Psoas muscle (tissue), 8 donors: Measurements from ENCODE around the gene RBM5. TPM values are rescaled to one million over a fixed set of nuclear protein-coding genes. Genes with fewer than 3 reads are reported as not detected.
A peak's percentile ranks its signal among the peaks of the same experiment; 100 is the strongest.

ENCODE experiments used
- ATAC-seq, 4 donors: fragments of 200-7000 bp; cut with Tn5 transposase; one replicate each; pipeline ENCODE4 v1.9.1; 2020; ENCODE audit warnings: moderate library complexity in 3 of 4, mild to moderate bottlenecking in 2 of 4
- DNase-seq, 2 donors: peaks; one replicate each; pipeline ENCODE4 v3.0.0-alpha.2; 2020
- H3K27ac ChIP-seq: fragments of 200-600 bp; one replicate; pipeline ENCODE4 v1.8.0; 2022
- H3K27me3 ChIP-seq, 3 donors: fragments of 200-600 bp in 1 of 3; one replicate each; pipeline versions ENCODE4 v1.6.1 to v1.8.0; 2013 to 2022; ENCODE audit warnings: low read length in 2 of 3, mild to moderate bottlenecking in 2 of 3, moderate library complexity in 1 of 3; ENCODE audit not compliant: insufficient read depth in 3 of 3
- H3K36me3 ChIP-seq, 2 donors: fragments of 200-600 bp in 1 of 2; one replicate each; pipeline versions ENCODE4 v1.6.1 to v1.8.0; 2013 to 2022; ENCODE audit warnings: low read depth in 1 of 2, mild to moderate bottlenecking in 1 of 2, moderate library complexity in 1 of 2; ENCODE audit not compliant: insufficient read depth in 1 of 2
- H3K4me1 ChIP-seq: fragments of 200-600 bp; one replicate; pipeline ENCODE4 v1.8.0; 2022
- H3K4me3 ChIP-seq: fragments of 200-600 bp; one replicate; pipeline ENCODE4 v1.8.0; 2022; ENCODE audit warnings: mild to moderate bottlenecking
- H3K9me3 ChIP-seq: fragments of 200-600 bp; one replicate; pipeline ENCODE4 v1.8.0; 2022
- WGBS, 3 donors: extraction: QIAGEN DNeasy Blood & Tissue Kit; methylation state at CpG; one replicate each; pipeline versions ENCODE4 v1.1.6 to v1.1.7; 2013; 5-methylcytosine and 5-hydroxymethylcytosine counted together
- intact Hi-C, 2 donors: fragments of 100-400 bp; cut with DNase I; formaldehyde crosslinking; loops; one replicate each; pipeline versions ENCODE4 v1.11.0 to v1.14.2; 2022
- polyA plus RNA-seq, 3 donors: library from polyadenylated mRNA; stranded (reverse); fragments of 200-250 nt; gene quantifications; one replicate each; pipeline ENCODE4 v1.2.3, GENCODE V29; 2013
- total RNA-seq, 4 donors: library from RNA; stranded (reverse); fragmentation: NEBNext Ultra II Directional in 2 of 4; extraction: Animal tissue kit (Norgen Biotek cat#: 25700) in 2 of 4; gene quantifications; one replicate each; pipeline versions ENCODE4 v1.2.1 to v1.2.4, GENCODE V29; 2021 to 2023
- TF ChIP-seq, protein P1 (sequence below): fragments of 200-600 bp; IDR thresholded peaks from one replicate; pipeline ENCODE4 v1.8.0; 2022; ENCODE audit warnings: antibody characterized with exemption
- donor health status: healthy with polysubstance abuse.
- donor health status: DM: no; HTN: no; CAD: no; lungs with moderate emphysema.
- donor health status: Bipolar disorder and iron deficiency.
- donor health status: healthy.
- donor health status: DM: yes; HTN: yes; CAD: no.
- donor health status: DM: no; HTN: no; CAD: no.
- donor health status: DM: no; HTN: no; CAD: no.
- donor health status: DM: yes; HTN: yes; CAD: no.

Gene RBM5
- total and polyA plus RNA-seq, 7 donors, result 30.7 to 61.4 (median 35.6) TPM

DNA sequence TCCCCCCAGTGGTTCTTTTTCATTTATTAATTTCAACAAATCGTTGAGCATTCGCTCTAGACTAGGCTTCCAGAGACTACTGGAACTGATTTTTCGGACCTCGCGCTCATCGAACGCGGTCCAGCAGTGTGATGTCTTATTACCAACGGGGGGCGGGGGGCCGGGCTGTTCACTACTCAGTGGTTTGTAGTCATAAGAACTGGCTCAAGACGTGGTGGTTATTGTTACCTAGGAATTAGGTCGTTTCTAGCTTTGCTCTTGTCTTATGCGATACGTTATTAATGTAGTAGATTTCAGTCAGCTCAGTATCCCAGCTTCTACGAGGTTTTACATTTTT lies 858 bp downstream of the RBM5 start:
- Histone ChIP-seq H3K4me1 (peaks cover 20% of the 10 kb centered on the region), H3K27ac (peak overlapping the region; percentile 99), H3K27me3 (no peaks in the 10 kb centered on the region), H3K36me3 (peaks cover 3 to 45% of the 10 kb centered on the region in 2 donors), H3K4me3 (peak overlapping the region; percentile 100), H3K9me3 (no peaks in the 10 kb centered on the region)
- TF ChIP-seq, protein P1, sequence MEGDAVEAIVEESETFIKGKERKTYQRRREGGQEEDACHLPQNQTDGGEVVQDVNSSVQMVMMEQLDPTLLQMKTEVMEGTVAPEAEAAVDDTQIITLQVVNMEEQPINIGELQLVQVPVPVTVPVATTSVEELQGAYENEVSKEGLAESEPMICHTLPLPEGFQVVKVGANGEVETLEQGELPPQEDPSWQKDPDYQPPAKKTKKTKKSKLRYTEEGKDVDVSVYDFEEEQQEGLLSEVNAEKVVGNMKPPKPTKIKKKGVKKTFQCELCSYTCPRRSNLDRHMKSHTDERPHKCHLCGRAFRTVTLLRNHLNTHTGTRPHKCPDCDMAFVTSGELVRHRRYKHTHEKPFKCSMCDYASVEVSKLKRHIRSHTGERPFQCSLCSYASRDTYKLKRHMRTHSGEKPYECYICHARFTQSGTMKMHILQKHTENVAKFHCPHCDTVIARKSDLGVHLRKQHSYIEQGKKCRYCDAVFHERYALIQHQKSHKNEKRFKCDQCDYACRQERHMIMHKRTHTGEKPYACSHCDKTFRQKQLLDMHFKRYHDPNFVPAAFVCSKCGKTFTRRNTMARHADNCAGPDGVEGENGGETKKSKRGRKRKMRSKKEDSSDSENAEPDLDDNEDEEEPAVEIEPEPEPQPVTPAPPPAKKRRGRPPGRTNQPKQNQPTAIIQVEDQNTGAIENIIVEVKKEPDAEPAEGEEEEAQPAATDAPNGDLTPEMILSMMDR, result no peak
- DNase-seq (no peak), ATAC-seq (peak; percentile 25 to 51 (median 35))
- intact Hi-C loops, result no loop called here
- WGBS, 3 donors, result 0 to 1% (median 0%) methylated on average over 16 of the region's 16 CpGs

- peaks cover 20% of the 10 kb centered on the region for H3K4me1 ChIP-seq
These were observed 2.3 kb downstream of the RBM5 start for GRCh38 chr3:50090984-50091383.

GRCh38 chr3:50095352-50095998 lies 6.8 kb downstream of the RBM5 start:
- Histone ChIP-seq H3K27ac (no peak overlapping the region), H3K9me3 (no peaks in the 10 kb centered on the region), H3K4me3 (no peak overlapping the region), H3K36me3 (peaks cover 16 to 100% of the 10 kb centered on the region in 2 donors), H3K27me3 (no peaks in the 10 kb centered on the region), H3K4me1 (peaks cover 12% of the 10 kb centered on the region)
- WGBS, 3 donors, result 90 to 95% (median 94%) methylated on average over 5 of the region's 5 CpGs
- intact Hi-C loops, result no loop called here
- TF ChIP-seq, protein P1, result no peak
- DNase-seq, result no peak
- ATAC-seq, result no peak

More at GRCh38 chr3:50090984-50091383, 2.3 kb downstream of the RBM5 start:
- ATAC-seq (no peak), DNase-seq (no peak)
- intact Hi-C loops, result no loop called here
- Histone ChIP-seq H3K9me3 (no peaks in the 10 kb centered on the region), H3K27me3 (no peaks in the 10 kb centered on the region), H3K4me3 (peak overlapping the region; percentile 100), H3K27ac (no peak overlapping the region), H3K36me3 (peaks cover 7 to 60% of the 10 kb centered on the region in 2 donors)
- TF ChIP-seq, protein P1, result no peak

DNA sequence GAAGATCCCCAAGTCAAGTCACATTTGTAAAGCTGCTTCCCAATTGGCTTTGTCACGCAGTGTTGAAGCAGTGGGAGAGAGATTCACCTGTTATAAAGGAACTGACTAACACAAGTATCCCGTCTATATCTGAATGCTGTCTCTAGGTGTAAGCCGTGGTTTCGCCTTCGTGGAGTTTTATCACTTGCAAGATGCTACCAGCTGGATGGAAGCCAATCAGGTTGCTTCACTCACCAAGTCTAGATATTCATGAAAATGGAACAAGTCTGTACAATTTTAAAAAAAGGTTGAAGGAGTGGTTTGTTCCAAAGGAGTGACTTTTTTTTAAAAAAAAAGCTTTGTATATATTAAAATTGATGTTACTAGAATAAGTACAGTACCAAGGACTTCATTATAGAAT lies 11.7 kb downstream of the RBM5 start:
- intact Hi-C loops, result loop anchor here (5.0 to 10.0 kb wide), 2 partner anchors 38 to 46 kb away; no protein-coding TSS in a partner anchor
- H3K36me3 ChIP-seq, result peaks cover 26 to 100% of the 10 kb centered on the region in 2 donors
- 79 to 86% (median 82%) methylated on average over 5 of the region's 5 CpGs for WGBS, 3 donors
- no peaks in the 10 kb centered on the region for H3K27me3 ChIP-seq
- ATAC-seq (peak in 1 of 4 donors; percentile 13), DNase-seq (no peak)
- TF ChIP-seq, protein P1, result no peak
- no peaks in the 10 kb centered on the region for H3K9me3 ChIP-seq
- no peak overlapping the region for H3K27ac ChIP-seq
- H3K4me3 ChIP-seq, result no peak overlapping the region
- H3K4me1 ChIP-seq, result no peaks in the 10 kb centered on the region
